SU-DHL-6 (cell line): ENCODE data around the gene VAT1L.

Experiments used
- CTCF ChIP-seq: fragments of 200-600 bp; sonication (generic); IDR thresholded peaks from one replicate; pipeline ENCODE4 v1.5.1; 2017; ENCODE audit warnings: antibody characterized with exemption, mild to moderate bottlenecking, low read length, moderate library complexity; ENCODE audit not compliant: insufficient read depth, poor library complexity, severe bottlenecking
- EZH2phosphoT487 ChIP-seq: fragments of 200-600 bp; sonication (generic), shearing (Covaris generic); conservative IDR thresholded peaks from 2 replicates; pipeline ENCODE4 v1.6.1; 2018; ENCODE audit warnings: mild to moderate bottlenecking, antibody characterized with exemption, low read length, moderate library complexity, mixed read lengths

GRCh38 chr16:77874347-77874746 is 86.0 kb downstream of the VAT1L start:
- TF ChIP-seq CTCF (no peak), EZH2phosphoT487 (no peak)
